Adrenal gland (tissue), 12 donors: ENCODE data around the gene TAB2. TPM values are rescaled to one million over a fixed set of nuclear protein-coding genes. Genes with fewer than 3 reads are reported as not detected.

ENCODE experiments used
- DNase-seq, 7 donors: peaks; one replicate each; pipeline ENCODE4 v3.0.0-alpha.2; 2019 to 2020
- H3K27ac ChIP-seq, 5 donors: fragments of 200-600 bp; sonication (generic) in 4 of 5; 1 replicate in 3 of 5; 2 replicates in 2 of 5; pipeline versions ENCODE4 v1.5.1 to v1.8.0; 2016 to 2020; ENCODE audit warnings: mild to moderate bottlenecking in 1 of 5
- H3K27me3 ChIP-seq: fragments of 200-600 bp; 2 replicates; pipeline ENCODE4 v1.8.0; 2021
- H3K36me3 ChIP-seq, 2 donors: fragments of 200-600 bp; replicated peaks in 1 of 2; 1 replicate in 1 of 2; 2 replicates in 1 of 2; pipeline versions ENCODE4 v1.5.1 to v1.8.0; 2018 to 2022
- H3K4me1 ChIP-seq, 2 donors: fragments of 200-600 bp; replicated peaks in 1 of 2; 1 replicate in 1 of 2; 2 replicates in 1 of 2; pipeline versions ENCODE4 v1.5.1 to v1.8.0; 2018 to 2021
- H3K4me3 ChIP-seq, 4 donors: fragments of 200-600 bp; sonication (generic) in 3 of 4; one replicate each; pipeline ENCODE4 v1.5.1; 2016 to 2018
- H3K9me3 ChIP-seq, 3 donors: fragments of 200-600 bp; sonication (generic) in 1 of 3; replicated peaks in 1 of 3; 1 replicate in 2 of 3; 2 replicates in 1 of 3; pipeline versions ENCODE4 v1.5.1 to v1.8.0; 2016 to 2021
- POLR2A ChIP-seq, 2 donors: fragments of 450-650 bp; IDR thresholded peaks; one replicate each; pipeline ENCODE4 v1.6.1; 2017; ENCODE audit warnings: antibody characterized with exemption in 2 of 2, mild to moderate bottlenecking in 2 of 2, moderate library complexity in 1 of 2
- WGBS, 4 donors: extraction: QIAGEN DNeasy Blood & Tissue Kit in 2 of 4; methylation state at CpG; one replicate each; pipeline versions ENCODE4 v1.1.5 to v1.1.7; 2013 to 2017; 5-methylcytosine and 5-hydroxymethylcytosine counted together
- intact Hi-C, 2 donors: fragments of 100-400 bp; cut with DNase I; formaldehyde crosslinking; loops; one replicate each; pipeline versions ENCODE4 v1.14.1 to v1.15.0; 2022 to 2023
- polyA plus RNA-seq, 3 donors: library from polyadenylated mRNA; stranded (reverse); fragments of 200-250 nt in 2 of 3; fragments of 350-450 nt in 1 of 3; fragmentation: Illumina TruSeq in 1 of 3; extraction: RNeasy Lipid Tissue Mini Kit (QIAGEN cat#74804) in 1 of 3; gene quantifications; one replicate each; pipeline ENCODE4 v1.2.3, GENCODE V29; 2013 to 2014
- total RNA-seq, 9 donors: library from RNA; depleted of rRNA in 4 of 9; stranded (reverse); fragments of >200 nt in 4 of 9; fragments of 120-200 nt in 1 of 9; fragmentation: NEBNext Ultra II Directional in 1 of 9; extraction: Animal tissue kit (Norgen Biotek cat#: 25700) in 1 of 9; gene quantifications; one replicate each; pipeline versions ENCODE4 v1.1.0 to v1.2.4, GENCODE V29; 2013 to 2023
- TF ChIP-seq, protein P1 (sequence below), 6 experiments: fragments of 450-650 bp in 4 of 6; fragments of 200-600 bp in 2 of 6; sonication (generic) in 1 of 6; IDR thresholded peaks; 1 replicate in 5 of 6; 2 replicates in 1 of 6; pipeline versions ENCODE4 v1.5.1 to v1.8.0; 2016 to 2021; ENCODE audit warnings: antibody characterized with exemption in 6 of 6, mild to moderate bottlenecking in 2 of 6, moderate library complexity in 1 of 6
- donor health status: healthy with polysubstance abuse.
- donor health status: Bipolar disorder and iron deficiency.
- donor health status: DM: yes; HTN: yes; CAD: no.
- donor health status: DM: no; HTN: no; CAD: no.
- donor health status: DM: no; HTN: no; CAD: no.
- donor health status: DM: yes; HTN: yes; CAD: no.

TAB2 gene
- total and polyA plus RNA-seq, 12 donors = 10.8 to 68.8 (median 43.9) TPM

GRCh38 chr6:149286905-149287304 is 30.6 kb upstream of the TAB2 start:
- H3K27ac ChIP-seq = no peak overlapping the region
- no peak overlapping the region for H3K4me3 ChIP-seq
- DNase-seq = no peak
- no peaks in the 10 kb centered on the region for H3K36me3 ChIP-seq
- intact Hi-C loops = no loop called here
- WGBS, 4 donors = 73 to 79% (median 77%) methylated on average over 6 of the region's 6 CpGs
- no peaks in the 10 kb centered on the region for H3K9me3 ChIP-seq
- no peak for TF ChIP-seq POLR2A (IDR thresholded peaks at IDR 0.05)
- TF ChIP-seq, protein P1, sequence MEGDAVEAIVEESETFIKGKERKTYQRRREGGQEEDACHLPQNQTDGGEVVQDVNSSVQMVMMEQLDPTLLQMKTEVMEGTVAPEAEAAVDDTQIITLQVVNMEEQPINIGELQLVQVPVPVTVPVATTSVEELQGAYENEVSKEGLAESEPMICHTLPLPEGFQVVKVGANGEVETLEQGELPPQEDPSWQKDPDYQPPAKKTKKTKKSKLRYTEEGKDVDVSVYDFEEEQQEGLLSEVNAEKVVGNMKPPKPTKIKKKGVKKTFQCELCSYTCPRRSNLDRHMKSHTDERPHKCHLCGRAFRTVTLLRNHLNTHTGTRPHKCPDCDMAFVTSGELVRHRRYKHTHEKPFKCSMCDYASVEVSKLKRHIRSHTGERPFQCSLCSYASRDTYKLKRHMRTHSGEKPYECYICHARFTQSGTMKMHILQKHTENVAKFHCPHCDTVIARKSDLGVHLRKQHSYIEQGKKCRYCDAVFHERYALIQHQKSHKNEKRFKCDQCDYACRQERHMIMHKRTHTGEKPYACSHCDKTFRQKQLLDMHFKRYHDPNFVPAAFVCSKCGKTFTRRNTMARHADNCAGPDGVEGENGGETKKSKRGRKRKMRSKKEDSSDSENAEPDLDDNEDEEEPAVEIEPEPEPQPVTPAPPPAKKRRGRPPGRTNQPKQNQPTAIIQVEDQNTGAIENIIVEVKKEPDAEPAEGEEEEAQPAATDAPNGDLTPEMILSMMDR (IDR thresholded peaks at IDR 0.05) = no peak
- H3K4me1 ChIP-seq = no peaks in the 10 kb centered on the region
- H3K27me3 ChIP-seq = no peaks in the 10 kb centered on the region

GRCh38 chr6:149289192-149289781 is 28.2 kb upstream of the TAB2 start:
- no peaks in the 10 kb centered on the region for H3K27me3 ChIP-seq

DNA sequence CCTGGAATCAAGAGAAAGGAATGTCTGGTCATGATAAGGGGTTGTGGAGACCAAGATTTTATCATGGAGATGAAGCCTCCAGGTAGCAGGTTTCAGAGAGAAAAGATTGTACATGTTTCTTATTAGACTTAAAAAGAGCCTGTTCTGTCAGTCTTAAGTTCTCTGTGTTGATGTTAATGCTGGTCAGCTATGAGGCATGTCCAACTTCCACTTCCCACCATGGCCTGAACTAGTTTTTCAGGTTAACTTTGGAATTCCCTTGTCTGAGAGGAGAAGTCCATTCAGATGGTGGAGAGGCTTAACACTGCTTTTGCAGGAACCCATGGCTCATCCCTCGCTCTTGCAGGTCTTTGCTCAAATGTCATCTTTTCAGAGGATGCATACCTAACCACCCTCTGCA is 27.5 kb upstream of the TAB2 start:
- no peak overlapping the region for H3K4me3 ChIP-seq
- no peaks in the 10 kb centered on the region for H3K27me3 ChIP-seq
- intact Hi-C loops = no loop called here
- DNase-seq = no peak
- no peaks in the 10 kb centered on the region for H3K9me3 ChIP-seq
- no peaks in the 10 kb centered on the region for H3K4me1 ChIP-seq
- no peaks in the 10 kb centered on the region for H3K36me3 ChIP-seq
- WGBS, 4 donors = 86 to 100% (median 98%) methylated on average over 1 of the region's 1 CpG
- no peak overlapping the region for H3K27ac ChIP-seq
- no peak for TF ChIP-seq POLR2A (IDR thresholded peaks at IDR 0.05)
- TF ChIP-seq, protein P1 (IDR thresholded peaks at IDR 0.05) = no peak

More at GRCh38 chr6:149289192-149289781, 28.2 kb upstream of the TAB2 start:
- Histone ChIP-seq H3K27ac (no peak overlapping the region), H3K36me3 (no peaks in the 10 kb centered on the region), H3K9me3 (no peaks in the 10 kb centered on the region), H3K4me3 (no peak overlapping the region), H3K4me1 (no peaks in the 10 kb centered on the region)
- WGBS, 4 donors = 86 to 94% (median 91%) methylated on average over 4 of the region's 4 CpGs
- DNase-seq = no peak
- TF ChIP-seq, protein P1 (IDR thresholded peaks at IDR 0.05) = no peak
- no peak for TF ChIP-seq POLR2A (IDR thresholded peaks at IDR 0.05)
- intact Hi-C loops = no loop called here

GRCh38 chr6:149293244-149293643 is 24.3 kb upstream of the TAB2 start:
- H3K36me3 ChIP-seq = no peaks in the 10 kb centered on the region
- no peak overlapping the region for H3K27ac ChIP-seq
- DNase-seq = no peak
- H3K9me3 ChIP-seq = no peaks in the 10 kb centered on the region
- TF ChIP-seq POLR2A (IDR thresholded peaks at IDR 0.05) = no peak
- TF ChIP-seq, protein P1 (IDR thresholded peaks at IDR 0.05) = no peak
- WGBS, 4 donors = 92 to 94% (median 94%) methylated on average over 1 of the region's 1 CpG
- no peak overlapping the region for H3K4me3 ChIP-seq
- no peaks in the 10 kb centered on the region for H3K27me3 ChIP-seq
- intact Hi-C loops = no loop called here
- no peaks in the 10 kb centered on the region for H3K4me1 ChIP-seq
